Brain pericyte (primary cell): ENCODE data around the gene ATG9A.
"Not testable (repeated sequence)": the region's sequence is repeated elsewhere in the genome, so short reads cannot be mapped to it uniquely, and the experiment has no call there.

Experiments used
- DNase-seq: peaks from one replicate; pipeline ENCODE4 v3.0.0-alpha.2; 2012; ENCODE audit warnings: low read depth, low spot score

The ATG9A gene

DNA sequence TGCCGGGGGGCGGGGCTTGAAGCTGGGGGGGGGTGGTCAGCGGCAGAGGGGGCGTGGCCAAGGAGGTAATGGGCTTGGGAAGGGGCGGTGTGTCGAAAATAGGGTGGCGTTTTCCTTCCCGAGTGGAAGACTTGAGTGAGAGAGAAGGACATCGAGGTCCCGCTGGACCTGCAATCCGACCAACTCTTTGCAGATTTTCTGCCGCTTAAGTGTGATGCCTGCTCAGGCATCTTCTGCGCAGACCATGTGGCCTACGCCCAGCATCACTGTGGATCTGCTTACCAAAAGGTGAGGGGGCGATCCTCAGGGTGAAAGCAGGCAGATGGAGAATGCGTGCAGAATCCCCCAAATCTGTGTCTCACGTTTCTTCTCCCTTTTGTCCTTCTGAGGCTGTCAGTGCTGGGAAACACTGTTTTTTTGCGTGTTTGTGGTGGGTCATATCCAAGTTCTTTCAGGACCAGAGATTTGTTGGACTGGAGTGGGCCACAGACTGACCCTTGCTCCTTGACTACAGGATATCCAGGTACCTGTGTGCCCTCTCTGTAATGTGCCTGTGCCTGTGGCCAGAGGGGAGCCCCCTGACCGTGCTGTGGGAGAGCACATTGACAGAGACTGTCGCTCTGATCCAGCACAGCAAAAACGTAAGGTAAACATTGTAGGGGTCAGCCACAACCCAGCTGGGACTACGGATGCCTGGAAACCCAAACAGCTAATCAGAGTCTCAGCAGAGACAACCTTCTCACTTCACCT is 22.1 kb downstream of the ATG9A start:
- DNase-seq: no peak

DNA sequence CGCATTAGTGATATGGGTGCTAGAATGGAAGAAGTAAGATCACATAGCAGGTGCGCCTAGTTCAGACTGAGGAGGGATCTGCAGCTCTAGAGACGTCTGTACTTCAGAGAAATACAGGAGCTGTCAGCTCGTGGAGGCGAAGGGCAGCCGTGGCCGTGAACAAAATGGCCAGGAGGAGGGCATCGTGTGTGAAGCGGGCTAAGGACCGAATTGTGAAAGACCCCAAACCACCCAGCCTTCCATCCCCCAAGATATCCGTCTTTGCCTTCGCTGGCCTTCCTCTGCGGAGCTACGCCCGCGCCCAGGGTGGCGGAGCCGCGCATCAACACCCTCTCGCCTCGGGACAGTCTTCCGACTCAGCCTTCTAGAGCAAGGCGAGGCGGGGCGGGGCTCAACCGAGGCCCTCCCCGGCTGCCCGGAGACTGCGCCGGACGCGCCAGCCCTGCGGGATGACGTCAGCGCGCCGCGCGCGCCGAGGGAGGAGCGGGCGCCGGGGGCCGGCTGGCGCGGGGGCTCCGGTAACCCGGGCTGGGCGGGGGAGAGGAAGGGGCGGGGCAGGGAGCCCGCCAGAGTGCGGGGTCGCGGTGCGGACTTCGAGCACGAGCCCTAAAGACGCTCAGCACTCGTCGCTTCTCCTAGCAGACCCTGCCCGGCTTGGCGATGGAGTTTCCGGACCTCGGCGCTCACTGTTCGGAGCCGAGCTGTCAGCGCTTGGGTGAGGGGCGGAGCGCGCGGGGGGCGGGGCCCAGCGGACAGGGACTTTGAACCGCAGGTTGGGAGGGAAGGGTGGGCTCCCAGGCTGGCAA is 22.9 kb downstream of the ATG9A start, which contains the start of gene ZFAND2B:
ZFAND2B (plus strand) TSS at position 455 of the 806 bp plus-strand sequence; CDS start at position 661, 206 bp downstream.
- peak; percentile 73 for DNase-seq

GRCh38 chr2:219205981-219206327 is 23.5 kb downstream of the ATG9A start:
- no peak for DNase-seq

- no peak for DNase-seq
Observed at GRCh38 chr2:219205165-219205538, 24.3 kb downstream of the ATG9A start.

DNA sequence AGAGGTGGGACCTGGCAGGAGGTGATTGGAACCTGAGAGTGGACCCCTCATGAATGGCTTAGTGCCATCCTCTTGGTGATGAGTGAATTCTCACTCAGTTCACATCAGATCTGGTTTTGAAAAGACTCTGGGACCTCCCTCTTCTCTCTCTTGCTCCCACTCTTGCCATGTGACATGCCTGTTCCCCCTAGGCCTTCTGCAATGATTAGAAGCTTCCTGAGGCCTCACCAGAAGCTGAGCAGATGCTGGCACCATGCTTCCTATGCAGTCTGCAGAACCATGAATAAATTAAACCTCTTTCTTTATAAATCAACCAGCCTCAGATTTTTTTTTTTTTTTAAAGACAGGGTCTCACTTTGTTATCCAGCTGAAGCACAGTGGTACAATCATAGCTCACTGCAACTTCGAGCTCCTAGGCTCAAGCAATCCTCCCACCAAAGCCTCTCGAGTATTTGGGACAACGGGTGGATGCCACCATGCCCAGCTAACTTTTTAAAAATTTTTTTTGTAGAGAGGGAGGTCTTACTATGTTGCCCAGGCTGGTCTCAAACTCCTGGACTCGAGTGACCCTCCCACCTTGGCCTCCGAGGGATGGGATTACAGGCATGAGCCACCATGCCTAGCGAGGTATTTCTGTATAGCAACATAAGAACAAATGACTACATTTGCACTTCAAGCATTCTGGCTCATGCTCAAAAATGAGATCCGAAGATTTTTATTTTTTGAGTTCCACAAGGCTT is 24.8 kb downstream of the ATG9A start:
- DNase-seq: no peak

GRCh38 chr2:219201331-219201730 is 28.1 kb downstream of the ATG9A start:
- DNase-seq: not testable (repeated sequence)

DNA sequence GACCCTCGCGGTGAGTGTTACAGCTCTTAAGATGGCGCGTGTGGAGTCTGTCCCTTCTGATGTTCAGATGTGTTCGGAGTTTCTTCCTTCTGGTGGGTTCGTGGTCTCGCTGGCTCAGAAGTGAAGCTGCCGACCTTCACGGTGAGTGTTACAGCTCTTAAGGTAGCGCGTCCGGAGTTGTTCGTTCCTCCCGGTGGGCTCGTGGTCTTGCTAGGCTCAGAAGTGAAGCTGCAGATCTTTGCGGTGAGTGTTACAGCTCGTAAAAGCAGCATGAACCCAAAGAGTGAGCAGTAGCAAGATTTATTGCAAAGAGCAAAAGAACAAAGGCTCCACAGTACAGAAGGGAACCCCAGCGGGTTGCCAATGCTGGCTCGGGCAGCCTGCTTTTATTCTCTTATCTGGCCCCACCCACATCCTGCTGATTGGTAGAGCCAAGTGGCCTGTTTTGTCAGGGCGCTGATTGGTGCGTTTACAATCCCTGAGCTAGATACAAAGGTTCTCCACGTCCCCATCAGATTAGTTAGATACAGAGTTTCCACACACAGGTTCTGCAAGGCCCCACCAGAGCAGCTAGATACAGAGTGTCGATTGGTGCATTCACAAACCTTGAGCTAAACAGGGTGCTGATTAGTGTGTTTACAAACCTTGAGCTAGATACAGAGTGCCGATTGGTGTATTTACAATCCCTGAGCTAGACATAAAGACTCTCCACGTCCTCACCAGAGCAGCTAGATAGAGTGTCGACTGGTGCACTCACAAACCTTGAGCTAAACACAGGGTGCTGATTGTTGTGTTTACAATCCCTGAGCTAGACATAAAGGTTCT is 28.7 kb downstream of the ATG9A start:
- DNase-seq: not testable (repeated sequence)

DNA sequence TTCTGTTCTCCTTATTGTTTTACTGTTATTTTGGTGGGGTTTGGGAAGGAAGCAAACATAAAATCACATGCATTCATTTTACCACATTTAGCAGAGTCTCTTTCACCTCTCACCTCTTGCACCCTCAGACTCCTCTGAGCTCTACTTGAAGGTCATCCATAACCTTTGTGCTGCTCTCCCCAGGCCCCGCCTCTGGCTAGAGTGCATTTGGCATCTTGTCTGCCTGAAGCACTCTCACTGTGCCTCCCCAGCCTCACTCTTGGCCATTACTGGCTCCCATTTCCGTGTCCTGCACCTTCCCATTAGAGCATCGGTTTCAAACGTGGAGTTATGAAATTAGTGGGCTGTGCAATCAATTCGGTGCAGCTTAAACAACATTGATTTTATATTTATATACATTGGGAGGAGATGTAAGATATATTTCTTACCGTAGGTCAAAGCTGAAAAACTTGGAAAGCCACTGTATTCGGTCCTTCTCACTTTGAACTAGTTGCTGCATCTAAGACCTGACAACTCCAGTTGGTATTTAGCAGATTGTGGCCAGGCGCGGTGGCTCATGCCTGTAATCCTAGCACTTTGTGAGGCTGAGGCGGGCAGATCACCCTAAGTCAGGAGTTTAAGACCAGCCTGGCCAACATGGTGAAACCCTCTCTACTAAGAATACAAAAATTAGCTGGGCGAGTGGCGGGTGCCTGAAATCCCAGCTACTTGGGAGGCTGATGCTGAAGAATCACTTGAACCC is 29.8 kb downstream of the ATG9A start:
- no peak for DNase-seq

GRCh38 chr2:219198974-219199373 is 30.5 kb downstream of the ATG9A start:
- no peak for DNase-seq

GRCh38 chr2:219197388-219197787 is 32.0 kb downstream of the ATG9A start:
- no peak for DNase-seq

DNA sequence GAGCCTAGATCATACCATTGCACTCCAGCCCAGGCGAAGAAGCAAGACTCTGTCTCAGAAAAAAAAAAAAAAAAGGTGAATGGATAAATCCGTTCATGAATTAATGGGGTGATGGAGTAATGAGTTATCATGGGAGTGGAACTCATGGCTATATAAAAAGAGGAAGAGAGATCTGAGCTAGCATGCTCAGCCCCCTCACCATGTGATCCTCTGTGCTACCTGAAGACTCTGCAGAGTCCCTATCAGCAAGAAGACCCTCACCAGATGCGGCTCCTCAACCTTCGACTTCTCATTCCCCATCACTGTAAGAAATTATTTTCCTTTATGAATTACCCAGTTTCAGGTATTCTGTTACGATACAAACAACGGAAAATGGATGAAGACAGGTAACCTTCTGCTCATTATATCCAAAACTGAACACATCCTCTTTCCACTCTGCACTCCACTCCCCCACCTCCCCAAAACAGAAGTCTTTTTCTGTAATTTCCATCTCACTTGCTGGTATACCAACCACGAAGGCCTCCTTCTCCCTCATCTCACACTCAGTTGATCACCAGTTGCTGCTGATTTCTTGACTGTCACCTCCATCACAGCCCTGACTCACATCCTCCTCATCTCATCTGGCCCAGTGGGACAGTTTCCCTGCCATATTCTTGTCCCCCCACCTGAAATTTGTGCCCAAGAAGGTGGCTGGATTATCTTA is 42.5 kb downstream of the ATG9A start:
- DNase-seq: no peak

GRCh38 chr2:219184121-219184520 is 45.3 kb downstream of the ATG9A start:
- DNase-seq: no peak

DNA sequence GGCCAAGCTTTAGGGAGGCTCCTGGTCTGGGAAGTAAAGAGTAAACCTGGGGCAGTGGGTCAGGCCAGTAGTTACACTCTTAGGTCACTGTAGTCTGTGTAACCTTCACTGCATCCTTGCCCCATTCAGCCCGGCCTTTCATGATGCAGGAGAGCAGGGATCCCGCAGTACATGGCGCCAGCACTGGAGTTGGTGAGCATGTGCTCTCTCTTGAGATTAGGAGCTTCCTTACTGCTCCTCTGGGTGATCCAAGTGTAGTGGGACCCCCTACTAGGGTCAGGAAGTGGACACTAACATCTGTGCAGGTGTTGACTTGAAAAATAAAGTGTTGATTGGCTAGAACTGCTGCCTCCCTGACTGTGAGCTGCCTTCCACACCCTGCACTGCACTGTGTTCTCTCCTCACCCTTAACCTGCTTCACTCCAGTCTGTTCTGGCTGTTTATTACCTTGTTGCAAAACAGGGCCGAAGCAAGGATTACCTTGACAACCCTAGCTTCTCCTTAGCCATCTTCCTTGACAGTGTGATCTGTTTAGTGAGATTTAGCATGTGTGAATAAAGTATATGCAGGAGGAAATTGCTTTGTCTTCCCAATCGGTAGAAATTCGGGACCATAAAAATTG is 46.2 kb downstream of the ATG9A start:
- DNase-seq: no peak

DNA sequence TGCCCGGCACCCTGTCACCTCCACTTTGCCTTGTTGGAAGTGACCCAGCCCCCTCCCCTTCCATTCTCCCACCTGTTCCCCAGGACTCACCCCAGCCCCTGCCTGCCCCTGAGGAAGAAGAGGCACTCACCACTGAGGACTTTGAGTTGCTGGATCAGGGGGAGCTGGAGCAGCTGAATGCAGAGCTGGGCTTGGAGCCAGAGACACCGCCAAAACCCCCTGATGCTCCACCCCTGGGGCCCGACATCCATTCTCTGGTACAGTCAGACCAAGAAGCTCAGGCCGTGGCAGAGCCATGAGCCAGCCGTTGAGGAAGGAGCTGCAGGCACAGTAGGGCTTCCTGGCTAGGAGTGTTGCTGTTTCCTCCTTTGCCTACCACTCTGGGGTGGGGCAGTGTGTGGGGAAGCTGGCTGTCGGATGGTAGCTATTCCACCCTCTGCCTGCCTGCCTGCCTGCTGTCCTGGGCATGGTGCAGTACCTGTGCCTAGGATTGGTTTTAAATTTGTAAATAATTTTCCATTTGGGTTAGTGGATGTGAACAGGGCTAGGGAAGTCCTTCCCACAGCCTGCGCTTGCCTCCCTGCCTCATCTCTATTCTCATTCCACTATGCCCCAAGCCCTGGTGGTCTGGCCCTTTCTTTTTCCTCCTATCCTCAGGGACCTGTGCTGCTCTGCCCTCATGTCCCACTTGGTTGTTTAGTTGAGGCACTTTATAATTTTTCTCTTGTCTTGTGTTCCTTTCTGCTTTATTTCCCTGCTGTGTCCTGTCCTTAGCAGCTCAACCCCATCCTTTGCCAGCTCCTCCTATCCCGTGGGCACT is 46.9 kb downstream of the ATG9A start:
- no peak for DNase-seq

DNA sequence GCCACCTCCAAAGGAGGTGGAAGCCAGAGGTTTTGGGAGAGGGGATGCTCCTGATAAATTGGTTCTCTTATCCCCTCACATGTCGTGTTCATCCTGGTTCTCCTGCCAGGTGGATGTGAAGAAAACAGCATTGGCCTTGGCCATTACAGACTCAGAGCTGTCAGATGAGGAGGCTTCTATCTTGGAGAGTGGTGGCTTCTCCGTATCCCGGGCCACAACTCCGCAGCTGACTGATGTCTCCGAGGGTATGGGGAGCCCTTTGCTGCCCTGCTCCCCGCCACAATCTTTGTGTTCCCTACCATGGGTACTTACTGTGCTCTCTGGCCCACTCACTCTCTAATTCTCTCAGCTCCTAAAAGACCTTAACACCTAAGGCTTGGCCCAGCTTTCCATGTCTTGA is 47.9 kb downstream of the ATG9A start:
- no peak for DNase-seq

- DNase-seq: no peak
Observed at GRCh38 chr2:219180961-219181360, 48.5 kb downstream of the ATG9A start.

- DNase-seq: no peak
Observed at GRCh38 chr2:219179601-219180465, 49.6 kb downstream of the ATG9A start.
